Activated CD8-positive, alpha-beta memory T cell treated with anti-CD3 and anti-CD28 coated beads for 24 hours (primary cell): ENCODE data around the gene STXBP2.

ENCODE experiments used
- DNase-seq: peaks from one replicate; pipeline ENCODE4 v3.0.0-alpha.2; 2020

STXBP2 gene

DNA sequence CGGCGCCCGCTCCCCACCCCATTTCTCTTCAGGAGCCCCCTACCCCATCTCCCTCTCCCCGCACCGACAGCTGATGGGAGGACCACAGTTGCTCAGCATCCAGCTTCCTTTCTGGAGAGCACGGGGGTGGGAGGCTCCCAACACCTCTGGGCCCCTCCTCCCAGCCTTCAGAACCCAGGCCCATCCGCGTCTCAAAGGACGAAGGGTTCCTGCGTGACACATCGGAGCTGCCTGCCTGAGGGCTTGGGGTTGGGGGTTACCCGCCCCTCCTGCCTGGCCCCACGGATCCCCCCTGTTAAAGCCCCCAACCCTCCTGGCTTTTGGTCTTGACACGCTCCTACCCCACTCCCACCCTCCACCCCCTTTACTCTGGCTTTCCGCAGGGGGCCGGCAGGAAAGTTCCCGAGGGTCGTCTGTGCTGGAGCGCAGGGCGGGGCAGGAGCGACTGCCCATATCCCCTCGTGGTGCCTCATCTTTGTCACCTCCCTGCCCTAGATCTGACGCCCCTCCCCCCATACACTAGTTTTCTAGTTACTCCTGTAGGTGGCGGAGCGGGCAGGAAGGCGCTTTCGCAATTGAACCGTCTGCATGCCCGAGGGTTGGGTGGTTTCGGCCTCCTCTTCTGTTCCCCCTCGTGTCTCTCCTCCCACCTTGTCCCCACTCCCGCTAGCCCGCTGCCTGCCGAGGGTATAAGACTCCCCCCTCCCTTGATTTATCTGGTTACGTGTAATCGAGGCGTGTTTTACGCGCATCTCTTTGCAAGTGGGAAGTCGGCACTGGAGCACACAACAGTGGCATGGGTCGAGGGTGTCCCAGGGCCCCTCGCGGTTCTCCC lies 44.6 kb downstream of the STXBP2 start:
- peak; percentile 89 for DNase-seq

DNA sequence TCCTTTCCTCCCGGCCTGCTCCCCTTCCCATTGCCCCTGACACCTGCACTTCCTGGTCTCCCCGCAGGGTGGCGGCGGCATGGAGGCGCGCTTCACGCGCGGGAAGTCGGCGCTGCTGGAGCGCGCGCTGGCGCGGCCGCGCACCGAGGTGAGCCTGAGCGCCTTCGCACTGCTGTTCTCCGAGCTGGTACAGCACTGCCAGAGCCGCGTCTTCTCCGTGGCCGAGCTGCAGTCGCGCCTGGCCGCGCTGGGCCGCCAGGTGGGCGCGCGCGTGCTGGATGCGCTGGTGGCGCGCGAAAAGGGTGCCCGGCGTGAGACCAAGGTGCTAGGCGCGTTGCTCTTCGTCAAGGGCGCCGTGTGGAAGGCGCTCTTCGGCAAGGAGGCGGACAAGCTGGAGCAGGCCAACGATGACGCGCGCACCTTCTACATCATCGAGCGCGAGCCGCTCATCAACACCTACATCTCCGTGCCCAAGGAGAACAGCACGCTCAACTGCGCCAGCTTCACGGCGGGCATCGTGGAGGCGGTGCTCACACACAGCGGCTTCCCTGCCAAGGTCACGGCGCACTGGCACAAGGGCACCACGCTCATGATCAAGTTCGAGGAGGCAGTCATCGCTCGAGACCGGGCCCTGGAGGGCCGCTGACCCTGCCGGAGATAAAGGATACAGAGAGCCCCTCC lies 45.4 kb downstream of the STXBP2 start:
- DNase-seq = no peak

DNA sequence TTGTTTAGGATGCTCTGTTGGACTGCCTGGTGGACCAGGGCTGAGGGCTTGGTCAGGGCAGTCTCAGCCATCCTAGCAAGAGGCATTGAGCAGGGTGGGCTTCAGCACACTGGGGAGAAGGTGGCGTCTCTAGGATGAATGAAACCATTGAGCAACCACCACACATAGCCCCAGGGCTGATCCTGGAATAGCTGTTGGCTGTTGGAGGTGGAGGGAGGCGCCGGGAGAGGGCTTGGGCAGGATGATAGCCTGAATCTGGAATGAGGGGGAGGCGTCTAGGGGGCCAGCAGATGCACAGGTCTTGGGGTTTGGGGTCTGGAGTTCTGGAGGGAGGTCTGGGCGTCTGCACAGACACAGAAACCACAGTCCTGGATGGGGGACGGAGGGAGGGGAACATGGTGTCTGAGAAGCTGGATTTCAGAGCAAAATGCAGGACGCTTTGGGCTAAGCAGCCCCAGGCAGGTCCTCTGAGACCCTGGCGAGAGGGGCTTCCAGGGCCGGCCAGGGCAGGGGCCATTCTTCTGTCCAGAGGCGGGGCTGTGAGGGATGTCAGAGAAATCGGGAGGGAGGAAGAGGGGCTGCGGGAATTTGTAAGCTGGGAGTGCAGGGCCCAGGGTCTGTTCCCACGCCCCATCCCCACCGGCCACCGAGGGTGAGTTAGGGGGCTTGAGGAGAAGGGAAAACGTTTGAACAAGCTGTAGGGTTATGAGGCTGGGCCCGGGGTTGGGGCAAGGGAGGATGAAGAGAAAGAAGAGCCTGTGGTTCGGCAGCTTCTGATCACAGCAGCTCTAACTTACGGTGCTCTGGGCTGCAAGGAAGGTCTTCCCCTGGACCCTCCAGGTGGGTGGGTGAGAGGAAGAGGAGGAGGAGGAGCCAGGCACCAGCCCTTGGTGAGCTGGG lies 48.9 kb downstream of the STXBP2 start:
- DNase-seq = no peak

GRCh38 chr19:7687177-7687576 lies 50.3 kb downstream of the STXBP2 start:
- no peak for DNase-seq

- DNase-seq = no peak
Observed at GRCh38 chr19:7689165-7689564, 52.3 kb downstream of the STXBP2 start.

DNA sequence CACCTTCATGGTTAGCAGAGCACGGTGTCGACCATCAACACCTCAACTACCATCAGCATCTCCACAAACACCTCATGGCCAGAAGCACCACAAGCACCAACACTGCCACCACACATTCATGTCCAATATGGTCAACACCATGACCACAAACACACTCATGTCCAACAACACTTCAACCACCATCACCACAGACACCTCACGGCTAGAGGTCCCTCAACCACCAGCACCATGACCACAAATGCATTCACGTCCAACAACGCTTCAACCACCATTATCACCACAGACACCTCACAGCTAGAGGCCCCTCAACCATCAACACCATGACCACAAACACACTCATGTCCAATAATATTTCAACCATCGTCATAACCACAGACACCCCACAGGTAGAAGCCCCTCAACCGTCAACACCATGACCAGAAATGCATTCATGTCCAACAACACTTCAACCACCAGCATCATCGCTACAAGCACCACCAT lies 53.9 kb downstream of the STXBP2 start:
- no peak for DNase-seq

GRCh38 chr19:7691497-7691896 lies 54.6 kb downstream of the STXBP2 start:
- no peak for DNase-seq

DNA sequence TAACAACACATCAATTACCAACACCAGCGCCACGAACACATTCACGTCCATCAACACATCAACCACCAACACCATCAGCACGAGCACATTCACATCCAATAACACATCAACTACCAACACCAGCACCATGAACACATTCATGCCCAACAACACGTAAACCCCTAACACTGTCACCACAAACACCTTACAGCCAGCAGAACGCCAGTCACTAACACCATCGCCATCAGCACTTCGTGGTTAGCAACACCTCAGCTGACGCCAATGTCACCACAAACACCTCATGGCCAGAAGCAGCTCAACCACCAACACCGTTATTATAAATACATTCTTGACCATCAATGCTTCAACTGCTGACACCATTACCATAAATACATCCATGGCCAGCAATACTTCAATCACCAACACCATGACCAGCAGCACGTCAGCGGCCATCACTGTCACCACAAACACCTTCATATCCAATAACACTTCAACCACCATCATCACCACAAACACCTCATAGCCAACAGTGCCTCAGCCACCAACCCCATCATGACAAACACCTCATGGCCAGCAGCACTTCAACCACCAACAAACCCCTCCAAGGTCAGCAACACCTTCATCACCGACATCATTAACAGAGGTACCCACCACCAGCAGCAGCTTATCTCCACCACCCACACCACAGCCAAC lies 55.6 kb downstream of the STXBP2 start:
- no peak for DNase-seq

- no peak for DNase-seq
Observed at GRCh38 chr19:7694499-7694898, 57.6 kb downstream of the STXBP2 start.
